Measurements from ENCODE around the gene C11orf86. TPM values are rescaled to one million over a fixed set of nuclear protein-coding genes. Genes with fewer than 3 reads are reported as not detected.
A peak's percentile ranks its signal among the peaks of the same experiment; 100 is the strongest.
"Not testable (repeated sequence)": the region's sequence is repeated elsewhere in the genome, so short reads cannot be mapped to it uniquely, and the experiment has no call there.

C11orf86 gene
- total RNA-seq, 1 donor from 2014 or later: not detected

DNA sequence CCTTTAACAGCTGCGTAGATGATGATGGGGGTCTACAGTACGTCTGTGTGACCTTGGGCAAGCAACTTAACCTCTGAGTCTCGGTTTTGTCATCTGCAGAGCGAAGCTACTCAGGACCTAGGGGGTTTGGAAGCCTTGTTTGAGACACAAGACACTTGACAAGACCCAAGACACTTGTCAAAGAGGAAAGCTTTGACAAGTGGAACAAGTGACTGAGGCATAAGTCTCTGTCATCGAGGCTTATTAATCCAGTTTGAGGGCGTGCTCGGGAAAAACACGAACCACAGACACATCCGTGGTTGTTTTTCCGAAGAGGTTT, 16.2 kb upstream of the C11orf86 start:
- peaks cover 0 to 15% of the 10 kb centered on the region in 2 donors for H3K4me1 ChIP-seq
- no peaks in the 10 kb centered on the region for H3K27me3 ChIP-seq
- TF ChIP-seq, protein P1, sequence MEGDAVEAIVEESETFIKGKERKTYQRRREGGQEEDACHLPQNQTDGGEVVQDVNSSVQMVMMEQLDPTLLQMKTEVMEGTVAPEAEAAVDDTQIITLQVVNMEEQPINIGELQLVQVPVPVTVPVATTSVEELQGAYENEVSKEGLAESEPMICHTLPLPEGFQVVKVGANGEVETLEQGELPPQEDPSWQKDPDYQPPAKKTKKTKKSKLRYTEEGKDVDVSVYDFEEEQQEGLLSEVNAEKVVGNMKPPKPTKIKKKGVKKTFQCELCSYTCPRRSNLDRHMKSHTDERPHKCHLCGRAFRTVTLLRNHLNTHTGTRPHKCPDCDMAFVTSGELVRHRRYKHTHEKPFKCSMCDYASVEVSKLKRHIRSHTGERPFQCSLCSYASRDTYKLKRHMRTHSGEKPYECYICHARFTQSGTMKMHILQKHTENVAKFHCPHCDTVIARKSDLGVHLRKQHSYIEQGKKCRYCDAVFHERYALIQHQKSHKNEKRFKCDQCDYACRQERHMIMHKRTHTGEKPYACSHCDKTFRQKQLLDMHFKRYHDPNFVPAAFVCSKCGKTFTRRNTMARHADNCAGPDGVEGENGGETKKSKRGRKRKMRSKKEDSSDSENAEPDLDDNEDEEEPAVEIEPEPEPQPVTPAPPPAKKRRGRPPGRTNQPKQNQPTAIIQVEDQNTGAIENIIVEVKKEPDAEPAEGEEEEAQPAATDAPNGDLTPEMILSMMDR (IDR thresholded peaks at IDR 0.05): no peak
- peak overlapping the region; percentile 38 to 63 for H3K4me3 ChIP-seq
- H3K36me3 ChIP-seq: no peaks in the 10 kb centered on the region
- peak overlapping the region; percentile 77 to 80 for H3K27ac ChIP-seq
- DNase-seq (ENCODE audit: low spot score in 2 of 2): no peak
- no peaks in the 10 kb centered on the region for H3K9me3 ChIP-seq
- intact Hi-C loops (cut with DNase I): loop anchor here (1.0 to 5.0 kb wide), 5 partner anchors 11 to 158 kb away; partner anchors contain the start of genes KDM2A, LRFN4 and SYT12

DNA sequence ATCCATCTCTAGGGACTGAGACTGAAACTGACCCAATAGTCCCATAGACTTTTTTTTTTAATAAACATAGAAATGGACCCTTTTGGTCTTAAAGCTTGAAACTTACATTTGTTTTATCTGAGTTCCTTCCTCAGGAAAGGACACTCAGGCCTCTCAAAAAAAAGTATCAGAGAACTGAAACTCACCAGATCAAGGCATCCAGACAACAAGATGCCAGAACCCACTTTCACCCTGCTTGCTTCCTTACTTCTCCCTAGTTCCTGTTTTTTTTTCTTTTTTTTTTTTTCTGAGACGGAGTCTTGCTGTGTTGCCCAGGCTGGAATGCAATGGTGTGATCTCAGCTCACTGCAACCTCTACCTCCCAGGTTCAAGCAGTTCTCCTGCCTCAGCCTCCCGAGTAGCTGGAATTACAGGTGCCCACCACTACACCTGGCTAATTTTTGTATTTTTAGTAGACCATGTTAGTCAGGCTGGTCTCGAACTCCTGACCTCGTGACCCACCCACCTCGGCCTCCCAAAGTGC, 13.4 kb upstream of the C11orf86 start:
- H3K4me1 ChIP-seq: peaks cover 0 to 15% of the 10 kb centered on the region in 2 donors
- H3K36me3 ChIP-seq; DNase-seq (ENCODE audit: low spot score in 2 of 2); H3K9me3 ChIP-seq; H3K27ac ChIP-seq; intact Hi-C loops (cut with DNase I); H3K27me3 ChIP-seq; H3K4me3 ChIP-seq: not testable (repeated sequence)

DNA sequence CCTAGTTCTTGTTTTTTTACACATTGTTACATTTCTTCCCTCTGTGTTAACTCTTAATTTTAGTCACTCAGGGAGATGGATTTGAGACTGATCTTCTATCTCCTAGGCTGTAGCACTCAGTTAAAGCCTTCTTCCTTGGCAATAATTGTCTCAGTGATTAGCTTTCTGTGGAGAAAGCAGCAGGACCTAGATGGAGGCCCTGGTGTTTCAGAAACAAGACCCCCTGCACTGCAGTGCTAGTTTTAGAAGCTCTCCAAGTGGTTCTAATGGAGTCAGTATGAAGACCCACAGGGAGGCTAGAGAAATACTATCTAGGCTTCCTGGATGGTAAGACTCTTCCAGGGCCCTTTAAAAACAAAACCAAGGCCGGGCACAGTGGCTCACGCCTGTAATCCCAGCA, 12.9 kb upstream of the C11orf86 start:
- intact Hi-C loops (cut with DNase I): no loop called here
- Histone ChIP-seq H3K27me3 (no peaks in the 10 kb centered on the region), H3K4me1 (peaks cover 0 to 12% of the 10 kb centered on the region in 2 donors), H3K9me3 (no peaks in the 10 kb centered on the region), H3K4me3 (no peak overlapping the region), H3K27ac (no peak overlapping the region), H3K36me3 (no peaks in the 10 kb centered on the region)
- no peak for DNase-seq (ENCODE audit: low spot score in 2 of 2)
- TF ChIP-seq, protein P1 (IDR thresholded peaks at IDR 0.05): no peak

DNA sequence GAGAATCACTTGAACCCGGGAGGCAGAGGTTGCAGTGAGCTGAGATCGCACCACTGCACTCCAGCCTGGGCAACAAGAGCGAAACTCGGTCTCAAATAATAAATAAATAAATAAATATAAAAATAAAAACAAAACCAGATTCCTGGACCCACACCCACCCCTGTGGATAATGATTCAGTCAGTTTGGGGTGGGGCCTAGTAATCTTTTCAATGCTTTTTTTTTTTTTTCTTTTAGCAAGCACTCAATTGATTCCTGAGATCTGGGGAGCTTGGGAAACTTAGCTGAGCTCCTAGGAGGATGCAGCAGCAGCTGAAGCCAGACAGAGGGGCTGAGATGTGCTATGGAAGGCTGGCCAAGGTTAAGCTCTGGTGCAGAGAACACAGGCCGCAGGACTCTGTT, 12.3 kb upstream of the C11orf86 start:
- peaks cover 0 to 7% of the 10 kb centered on the region in 2 donors for H3K4me1 ChIP-seq
- intact Hi-C loops (cut with DNase I): no loop called here
- no peaks in the 10 kb centered on the region for H3K36me3 ChIP-seq
- H3K9me3 ChIP-seq: no peaks in the 10 kb centered on the region
- no peaks in the 10 kb centered on the region for H3K27me3 ChIP-seq
- TF ChIP-seq, protein P1 (IDR thresholded peaks at IDR 0.05): no peak
- no peak overlapping the region for H3K4me3 ChIP-seq
- DNase-seq (ENCODE audit: low spot score in 2 of 2): no peak
- no peak overlapping the region for H3K27ac ChIP-seq

DNA sequence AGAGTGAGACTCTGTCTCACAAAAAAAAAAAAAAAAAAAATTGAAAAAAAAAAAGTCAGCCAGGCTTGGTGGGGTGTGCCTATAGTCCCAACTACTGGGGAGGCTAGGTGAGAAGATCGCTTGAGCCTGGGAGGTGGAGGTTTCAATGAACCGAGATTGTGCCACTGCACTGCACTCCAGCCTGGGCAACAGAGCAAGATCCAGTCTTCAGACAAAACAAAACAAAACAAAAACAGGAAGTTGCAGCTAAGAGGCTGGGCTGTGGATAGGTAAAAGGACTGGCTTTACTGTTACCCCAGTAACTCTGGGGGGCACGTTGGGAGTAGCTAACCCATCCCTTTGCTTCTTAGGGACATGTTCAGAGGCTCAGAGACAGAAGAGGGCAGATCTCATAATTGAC, 10.6 kb upstream of the C11orf86 start:
- Histone ChIP-seq H3K27me3 (no peaks in the 10 kb centered on the region), H3K27ac (no peak overlapping the region), H3K4me1 (no peaks in the 10 kb centered on the region), H3K4me3 (no peak overlapping the region), H3K9me3 (no peaks in the 10 kb centered on the region), H3K36me3 (no peaks in the 10 kb centered on the region)
- intact Hi-C loops (cut with DNase I): no loop called here
- TF ChIP-seq, protein P1 (IDR thresholded peaks at IDR 0.05): no peak
- DNase-seq (ENCODE audit: low spot score in 2 of 2): no peak

DNA sequence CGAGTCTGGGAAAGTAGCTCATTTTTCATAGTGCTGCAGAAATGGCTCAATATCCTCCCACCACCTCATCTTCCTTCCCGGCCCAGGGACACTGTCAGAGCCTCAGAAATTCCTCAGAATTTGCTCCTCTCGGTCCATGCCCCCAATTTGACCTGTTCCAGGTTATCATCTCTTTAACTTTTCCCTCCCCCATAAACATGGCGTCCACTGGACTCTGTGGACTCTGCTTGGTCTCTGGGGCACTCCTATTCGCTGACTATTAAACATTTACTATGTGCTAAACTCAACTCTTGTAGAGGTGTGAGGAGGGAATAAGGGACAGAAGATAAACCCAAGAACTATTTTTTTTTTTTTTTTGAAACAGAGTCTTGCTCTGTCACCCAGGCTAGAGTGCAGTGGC, 8.8 kb upstream of the C11orf86 start:
- no peaks in the 10 kb centered on the region for H3K27me3 ChIP-seq

More for the DNA sequence above, 8.8 kb upstream of the C11orf86 start:
- intact Hi-C loops (cut with DNase I): no loop called here
- Histone ChIP-seq H3K9me3 (no peaks in the 10 kb centered on the region), H3K27ac (no peak overlapping the region), H3K4me3 (no peak overlapping the region), H3K4me1 (peaks cover 7 to 10% of the 10 kb centered on the region in 2 donors), H3K36me3 (no peaks in the 10 kb centered on the region)
- DNase-seq (ENCODE audit: low spot score in 2 of 2): no peak
- TF ChIP-seq, protein P1 (IDR thresholded peaks at IDR 0.05): no peak
